Femur (tissue), 1 donor: ENCODE measurements around the gene SH3RF3.
"Not testable (repeated sequence)": the region's sequence is repeated elsewhere in the genome, so short reads cannot be mapped to it uniquely, and the experiment has no call there.

Experiments
- DNase-seq: peaks from one replicate; pipeline ENCODE4 v3.0.0-alpha.2; 2017

SH3RF3 gene

GRCh38 chr2:109118321-109118720, 10.7 kb upstream of the SH3RF3 start:
- DNase-seq, result no peak

- DNase-seq, result no peak
Measured at GRCh38 chr2:109120166-109120565, 8.8 kb upstream of the SH3RF3 start.

- not testable (repeated sequence) for DNase-seq
Measured at GRCh38 chr2:109120686-109121085, 8.3 kb upstream of the SH3RF3 start.

- DNase-seq, result no peak
Measured at GRCh38 chr2:109123586-109124201, 5.3 kb upstream of the SH3RF3 start.

- DNase-seq, result peak; percentile 40
Measured at GRCh38 chr2:109124982-109125592, 3.9 kb upstream of the SH3RF3 start.

GRCh38 chr2:109125593-109126500, 3.2 kb upstream of the SH3RF3 start:
- DNase-seq, result no peak

- DNase-seq, result no peak
Measured at GRCh38 chr2:109126501-109126860, 2.5 kb upstream of the SH3RF3 start.

GRCh38 chr2:109127556-109127955, 1.4 kb upstream of the SH3RF3 start:
- no peak for DNase-seq

GRCh38 chr2:109128048-109128615, 873 bp upstream of the SH3RF3 start:
- peak; percentile 93 for DNase-seq

GRCh38 chr2:109129356-109129920, 433 bp downstream of the SH3RF3 start:
- DNase-seq, result no peak

GRCh38 chr2:109129921-109130722, 1.1 kb downstream of the SH3RF3 start:
- DNase-seq, result peak; percentile 50

- no peak for DNase-seq
Measured at GRCh38 chr2:109130723-109130995, 1.7 kb downstream of the SH3RF3 start.

GRCh38 chr2:109131777-109132176, 2.8 kb downstream of the SH3RF3 start:
- DNase-seq, result no peak

GRCh38 chr2:109132626-109133025, 3.6 kb downstream of the SH3RF3 start:
- DNase-seq, result no peak

- no peak for DNase-seq
Measured at GRCh38 chr2:109133746-109134145, 4.7 kb downstream of the SH3RF3 start.

GRCh38 chr2:109134741-109135358, 5.8 kb downstream of the SH3RF3 start:
- DNase-seq, result no peak

GRCh38 chr2:109135359-109136197, 6.6 kb downstream of the SH3RF3 start:
- DNase-seq, result peak; percentile 63

GRCh38 chr2:109136542-109136941, 7.5 kb downstream of the SH3RF3 start:
- DNase-seq, result no peak

GRCh38 chr2:109137616-109138015, 8.6 kb downstream of the SH3RF3 start:
- DNase-seq, result no peak

- no peak for DNase-seq
Measured at GRCh38 chr2:109138449-109138848, 9.4 kb downstream of the SH3RF3 start.

GRCh38 chr2:109139002-109139401, 10.0 kb downstream of the SH3RF3 start:
- DNase-seq, result no peak
